HG03139 (cell line): ENCODE data around the gene UGP2.
A peak's percentile ranks its signal among the peaks of the same experiment; 100 is the strongest.

Source experiments
- ATAC-seq: cut with Tn5 transposase; IDR thresholded peaks from one replicate; pipeline ENCODE4 v1.9.1; 2021; ENCODE audit not compliant: unreplicated experiment

UGP2 gene

GRCh38 chr2:63863707-63864106, 22.0 kb downstream of the UGP2 start:
- no peak for ATAC-seq

DNA sequence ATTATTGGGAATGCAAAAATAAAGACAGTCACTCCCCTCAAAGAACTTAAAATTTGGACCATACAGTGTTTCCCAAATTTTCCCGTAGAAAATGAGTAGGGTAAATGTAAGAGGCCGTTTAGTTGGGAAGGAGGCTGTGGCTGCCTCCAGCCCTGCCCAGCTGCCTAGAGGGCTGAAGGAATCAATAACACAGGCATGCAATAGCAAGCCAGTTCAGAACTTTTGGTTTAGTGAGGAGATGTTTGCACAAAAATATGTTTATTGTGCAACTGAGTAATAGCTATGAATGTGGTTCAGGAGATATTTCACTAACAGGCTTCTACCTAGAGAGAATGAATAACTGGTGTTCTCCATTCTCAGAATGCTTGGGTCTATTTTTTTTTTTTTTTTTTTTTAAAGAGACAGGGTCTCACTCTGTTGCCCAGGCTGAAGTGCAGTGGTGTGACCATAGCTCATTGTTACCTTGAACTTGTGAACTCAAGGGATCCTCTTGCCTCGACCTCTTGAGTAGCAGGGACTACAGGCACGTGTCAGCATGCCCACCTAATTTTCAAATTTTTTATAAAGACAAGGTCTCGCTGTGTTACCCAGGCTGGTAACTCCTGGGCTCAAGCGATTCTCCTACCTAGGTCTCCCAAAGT, 23.6 kb downstream of the UGP2 start:
- ATAC-seq = no peak

DNA sequence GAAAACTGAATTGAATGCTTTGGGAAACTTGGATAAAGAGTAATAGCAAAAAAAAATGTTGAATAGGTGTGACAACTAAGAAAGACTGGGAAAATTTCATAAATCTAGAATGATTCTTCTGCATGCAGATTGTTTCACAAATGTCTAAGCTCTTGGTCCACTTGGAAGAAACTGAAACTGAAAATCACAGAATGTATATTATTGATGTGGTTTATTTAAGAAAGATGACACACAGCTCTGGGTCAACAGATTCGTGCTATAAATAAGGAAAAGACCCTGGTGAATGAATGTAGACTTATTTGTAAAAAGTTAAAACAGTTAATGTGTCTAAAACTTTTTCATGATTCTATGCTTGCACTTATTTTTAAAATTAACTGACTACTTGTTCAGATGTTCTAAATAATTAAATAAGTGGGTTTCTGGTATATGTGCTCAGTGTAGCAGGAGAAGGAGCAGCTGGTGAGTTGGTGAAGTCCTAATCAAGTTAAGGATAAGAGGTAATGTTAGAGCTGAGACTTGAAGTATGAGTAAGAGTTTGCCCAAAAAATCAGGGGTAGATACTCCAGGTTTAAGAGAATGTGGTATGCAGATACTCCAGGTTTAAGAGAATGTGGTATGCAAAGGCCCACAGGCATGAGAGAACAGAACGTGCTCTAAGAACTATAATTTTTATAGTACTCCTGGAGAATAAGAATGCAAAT, 24.5 kb downstream of the UGP2 start:
- ATAC-seq = peak; percentile 56

DNA sequence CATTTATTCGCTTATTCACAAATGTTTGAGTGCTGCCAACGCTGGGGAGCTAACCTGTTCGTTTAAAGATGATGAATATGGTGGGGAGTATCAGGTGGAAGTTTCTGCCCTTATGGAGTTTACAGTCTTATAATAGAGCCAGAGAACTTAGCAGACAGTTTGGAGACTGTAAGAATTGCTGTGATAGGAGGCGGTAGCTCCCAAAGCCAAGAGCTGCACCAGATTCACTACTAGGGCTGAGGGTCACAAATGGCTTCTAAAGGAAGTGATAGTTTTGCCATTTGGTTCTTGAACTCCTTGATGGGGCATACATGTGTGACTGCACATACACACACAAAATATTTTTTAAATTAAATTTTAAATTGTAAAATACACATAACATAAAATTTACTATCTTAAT, 29.0 kb downstream of the UGP2 start:
- no peak for ATAC-seq

GRCh38 chr2:63871864-63872263, 30.2 kb downstream of the UGP2 start:
- ATAC-seq = no peak

DNA sequence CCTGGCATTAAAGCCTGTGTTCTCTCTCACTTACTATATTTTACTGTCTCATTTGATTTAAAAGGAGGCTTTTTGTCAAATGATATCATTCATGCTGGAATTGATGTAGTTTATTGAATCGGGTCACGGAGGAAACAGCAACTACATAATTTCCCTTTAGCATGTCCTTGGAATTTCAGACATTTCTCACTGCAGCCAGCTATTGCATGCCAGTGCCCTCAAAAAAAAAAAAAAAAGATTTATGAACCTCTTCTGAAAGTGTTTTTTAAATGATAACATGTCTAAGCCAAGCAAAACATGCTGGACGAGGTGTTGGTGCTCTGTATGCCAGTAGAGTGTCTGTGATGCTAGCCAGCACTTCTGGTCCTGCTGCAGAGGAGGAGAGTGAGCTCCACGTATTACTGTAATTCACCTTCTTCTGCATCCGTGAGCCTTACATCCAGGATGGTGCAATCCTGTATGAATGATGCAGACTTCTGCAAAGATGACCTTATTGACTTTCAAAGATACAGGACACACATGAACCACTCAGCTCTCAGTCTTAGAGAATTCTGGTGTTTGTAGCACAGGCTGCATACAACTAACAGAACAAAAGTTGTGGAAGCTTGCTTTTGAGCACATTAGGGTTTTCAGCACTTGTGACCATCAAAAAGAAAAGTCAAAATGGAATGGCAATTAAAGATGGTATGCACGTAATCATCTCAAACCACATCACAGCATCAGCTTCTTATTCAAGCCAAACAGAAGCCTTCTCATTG, 31.1 kb downstream of the UGP2 start:
- no peak for ATAC-seq

DNA sequence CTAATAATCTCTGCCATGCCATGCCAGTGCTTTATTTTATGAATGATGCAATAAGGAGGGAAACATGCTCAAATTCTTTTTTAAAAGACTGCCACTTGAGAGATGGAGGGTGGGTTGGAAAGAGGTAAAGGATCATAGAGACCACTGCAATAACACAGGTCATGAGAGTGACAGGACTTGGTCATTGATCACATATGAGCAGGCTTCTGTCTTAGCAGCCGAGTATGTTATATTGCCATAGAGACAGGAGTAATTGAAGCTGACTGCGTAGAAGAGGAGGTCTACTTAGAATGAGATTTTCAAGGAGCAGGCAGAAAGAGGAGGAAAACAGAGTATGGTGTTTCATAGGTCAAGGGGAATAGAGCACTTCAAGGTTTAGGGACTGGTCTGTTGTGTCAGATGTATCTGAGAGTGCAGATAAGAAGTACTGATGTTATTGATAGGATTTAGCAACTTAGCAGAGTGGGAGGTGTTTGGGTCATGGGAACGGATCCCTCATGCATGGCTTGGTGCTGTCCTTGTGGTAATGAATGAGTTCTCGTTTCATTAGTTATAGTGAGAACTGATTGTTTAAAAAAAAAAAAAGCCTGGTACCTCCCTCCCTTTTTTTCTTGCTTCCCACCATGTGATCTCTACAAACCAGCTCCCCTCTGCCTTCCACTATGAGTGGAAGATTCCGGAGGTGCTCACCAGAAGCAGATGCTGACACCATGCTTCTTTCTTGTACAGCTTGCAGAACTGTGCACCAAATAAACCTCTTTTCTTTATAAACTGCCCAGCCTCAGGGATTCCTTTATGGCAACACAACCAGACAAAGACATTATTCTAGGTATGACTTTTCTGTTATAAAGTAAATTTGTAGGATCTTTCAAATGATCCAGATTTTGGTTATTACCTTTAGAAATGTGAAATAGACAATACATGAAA, 32.8 kb downstream of the UGP2 start:
- no peak for ATAC-seq

DNA sequence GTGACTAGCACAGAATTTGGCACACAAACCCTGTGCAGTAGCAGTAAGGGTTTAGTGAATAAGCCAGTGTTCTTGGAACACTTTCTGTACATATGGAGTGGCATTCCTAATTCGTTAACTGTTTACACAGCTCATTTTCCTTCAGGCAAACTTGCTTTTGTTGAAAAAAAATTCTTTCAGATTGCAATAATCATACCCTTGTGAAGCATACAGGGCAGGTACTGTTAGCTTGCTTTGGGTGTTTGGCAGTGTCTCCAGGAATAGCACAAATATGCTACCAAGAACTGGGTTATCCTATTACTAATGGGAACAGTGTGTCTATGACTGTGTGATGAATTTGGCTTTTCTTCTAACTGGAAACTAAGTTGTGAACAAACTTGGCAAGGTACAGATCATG, 33.4 kb downstream of the UGP2 start:
- ATAC-seq = no peak

GRCh38 chr2:63875559-63876245, 34.0 kb downstream of the UGP2 start:
- ATAC-seq = no peak

DNA sequence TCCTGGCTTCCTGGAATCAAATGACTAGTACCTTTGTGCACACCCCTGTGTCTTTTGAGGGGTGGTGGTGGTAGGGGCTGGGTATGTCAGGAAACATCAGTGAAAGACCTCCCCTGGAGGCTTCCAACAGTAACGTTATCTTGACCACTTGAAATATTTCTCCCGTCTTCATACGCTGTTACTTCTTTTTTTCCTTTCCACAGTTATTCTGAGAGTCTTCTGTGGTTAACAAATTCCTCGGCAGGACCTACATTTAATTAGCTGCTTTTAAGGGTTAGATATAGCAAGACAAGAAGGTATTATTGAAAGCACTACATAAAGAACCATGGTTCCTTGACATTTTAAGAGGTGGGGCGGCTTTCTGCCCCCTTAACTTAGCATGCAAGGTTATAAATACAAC, 34.6 kb downstream of the UGP2 start:
- no peak for ATAC-seq

- no peak for ATAC-seq
These were observed 36.8 kb downstream of the UGP2 start for GRCh38 chr2:63878486-63878885.

GRCh38 chr2:63879876-63880433, 38.3 kb downstream of the UGP2 start:
- ATAC-seq = no peak

DNA sequence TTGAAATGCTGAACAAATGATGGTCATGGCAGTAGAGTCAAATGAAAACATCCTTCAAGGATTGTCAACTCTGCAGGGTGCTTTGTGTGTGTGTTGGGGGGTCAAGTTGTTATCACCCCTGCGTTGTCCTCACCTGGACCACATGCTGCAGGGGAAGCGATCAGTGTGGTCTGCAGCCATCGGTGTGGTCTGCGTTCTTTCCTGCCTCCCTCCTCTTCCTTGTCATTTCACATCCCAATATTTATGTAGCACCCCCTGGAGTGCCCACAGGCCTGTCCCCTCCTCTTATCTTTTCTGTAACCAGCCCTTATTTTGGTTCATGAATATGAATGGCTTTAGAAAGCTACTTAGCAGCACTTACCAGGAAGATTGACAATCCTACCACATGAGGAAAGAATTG, 38.9 kb downstream of the UGP2 start:
- no peak for ATAC-seq

GRCh38 chr2:63881205-63881604, 39.5 kb downstream of the UGP2 start:
- no peak for ATAC-seq

DNA sequence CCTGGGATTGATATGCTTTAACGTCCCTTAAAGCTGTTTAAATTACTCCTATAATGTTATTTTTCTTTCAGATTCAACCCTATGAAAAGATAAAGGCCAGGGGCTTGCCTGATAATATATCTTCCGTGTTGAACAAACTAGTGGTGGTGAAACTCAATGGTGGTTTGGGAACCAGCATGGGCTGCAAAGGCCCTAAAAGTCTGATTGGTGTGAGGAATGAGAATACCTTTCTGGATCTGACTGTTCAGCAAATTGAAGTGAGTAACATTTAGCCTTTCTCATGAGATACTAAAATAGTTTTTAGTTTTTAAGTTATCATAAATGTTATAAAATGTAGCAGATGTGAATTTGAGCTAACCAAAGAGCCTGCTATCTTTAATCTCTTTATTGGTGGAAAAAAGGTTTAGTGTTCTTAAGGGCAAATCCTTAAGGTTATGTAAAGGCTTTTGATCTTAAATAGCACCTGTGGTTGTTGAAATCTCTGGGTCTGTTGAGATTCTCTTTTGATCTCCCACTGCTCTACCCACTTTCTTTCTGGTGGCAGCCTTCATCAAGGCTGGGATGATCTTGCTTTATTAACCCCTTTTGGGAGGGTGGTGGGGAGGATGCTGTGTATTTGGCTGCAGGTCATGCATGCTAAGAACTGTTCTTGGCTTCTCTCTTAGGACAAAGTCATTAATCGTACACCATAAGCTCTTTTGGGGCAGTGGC, 40.9 kb downstream of the UGP2 start:
- ATAC-seq = no peak

DNA sequence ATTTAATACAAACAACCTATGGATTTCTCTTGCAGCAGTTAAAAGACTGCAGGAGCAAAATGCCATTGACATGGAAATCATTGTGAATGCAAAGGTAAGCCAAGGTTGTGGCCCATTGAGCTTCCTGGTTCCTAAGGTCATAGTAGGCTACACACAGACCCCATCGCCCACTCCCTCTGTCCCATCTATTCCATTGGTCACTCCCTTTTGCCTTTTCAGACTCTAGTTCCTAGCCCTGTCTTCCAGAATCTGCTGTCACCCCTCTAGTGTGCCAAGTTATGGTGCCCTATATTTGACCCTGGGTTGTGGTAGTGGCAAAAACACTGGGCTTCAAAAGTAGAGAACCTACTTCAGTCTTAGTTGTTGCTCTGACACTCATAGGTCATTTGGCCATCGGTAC, 44.7 kb downstream of the UGP2 start:
- ATAC-seq = no peak

DNA sequence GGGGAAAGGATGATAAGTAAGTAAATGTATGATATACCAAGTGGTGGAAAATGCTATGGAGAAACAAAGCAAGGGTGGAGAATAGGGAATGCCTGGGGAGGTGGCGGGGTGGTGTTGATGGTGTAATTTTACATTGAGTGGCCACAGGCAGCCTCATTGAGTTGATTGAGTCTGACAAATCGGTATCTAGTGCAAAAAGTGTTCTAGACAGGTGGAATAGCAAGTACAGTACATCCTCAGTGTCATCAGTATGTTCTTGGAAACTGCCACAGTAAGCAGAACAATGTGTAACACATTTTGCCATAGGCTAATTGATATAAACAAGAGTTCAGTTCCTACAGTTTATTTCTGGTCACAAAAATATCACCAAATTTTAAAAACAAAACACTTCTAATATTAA, 46.4 kb downstream of the UGP2 start:
- no peak for ATAC-seq

- ATAC-seq = peak; percentile 88
These were observed 47.0 kb downstream of the UGP2 start for GRCh38 chr2:63888490-63889402.

DNA sequence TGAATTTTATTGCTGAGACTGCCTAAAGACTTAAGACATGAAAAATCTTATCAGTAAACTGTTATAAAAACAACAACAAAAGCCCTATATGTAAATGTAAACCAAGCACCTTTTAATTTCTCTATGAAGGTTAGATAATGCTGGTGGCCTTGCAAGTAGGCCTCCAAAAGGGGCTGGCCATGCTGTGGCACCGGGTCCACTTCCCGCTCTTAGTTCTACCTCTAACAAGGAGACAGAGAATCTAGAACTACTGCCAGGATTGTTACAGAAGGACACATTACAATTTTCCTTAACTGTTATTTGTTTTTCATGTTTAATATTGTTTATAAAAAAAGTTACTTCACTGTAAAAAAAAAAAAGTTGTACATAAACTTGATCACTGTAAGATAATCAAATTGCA, 49.0 kb downstream of the UGP2 start:
- ATAC-seq = no peak
